MCF 10A (cell line): ENCODE results near the gene PCAT7. TPM values are rescaled to one million over a fixed set of nuclear protein-coding genes. Genes with fewer than 3 reads are reported as not detected.
"Not testable (repeated sequence)": the region's sequence is repeated elsewhere in the genome, so short reads cannot be mapped to it uniquely, and the experiment has no call there.

Experiments used
- BruUV-seq: library from RNA; stranded (reverse); fragments of 400-500 nt; replicated peaks from 2 replicates; lab custom pipeline; 2021; lab: Mats Ljungman, UMichigan
- CTCF ChIA-PET: fragments of 300-600 bp; sonication (Branson Sonifier 250); formaldehyde crosslinking; extraction: SDS; loops from one replicate; lab custom pipeline; 2021; ENCODE audit warnings: antibody characterized with exemption, inconsistent platforms; lab: Yijun Ruan, JAX
- POLR2A ChIA-PET: fragments of 300-600, 350-650 bp; sonication (Branson Sonifier 250); formaldehyde crosslinking; extraction: SDS; loops from one replicate; lab custom pipeline; 2020; ENCODE audit warnings: antibody characterized with exemption, inconsistent platforms; lab: Yijun Ruan, JAX
- DNase-seq: peaks from one replicate; pipeline ENCODE4 v3.0.0-alpha.2; 2018; ENCODE audit not compliant: unreplicated experiment
- H3K27ac Mint-ChIP-seq: one replicate; pipeline ENCODE4 v1.8.0; 2022; ENCODE audit warnings: mild to moderate bottlenecking, low read depth, mixed read lengths; ENCODE audit not compliant: unreplicated experiment
- H3K27me3 Mint-ChIP-seq: one replicate; pipeline ENCODE4 v1.8.0; 2022; ENCODE audit warnings: mixed read lengths; ENCODE audit not compliant: insufficient read depth, unreplicated experiment
- H3K36me3 Mint-ChIP-seq: one replicate; pipeline ENCODE4 v1.8.0; 2022; ENCODE audit warnings: mild to moderate bottlenecking, moderate library complexity, mixed read lengths; ENCODE audit not compliant: insufficient read depth, unreplicated experiment
- H3K4me1 Mint-ChIP-seq: one replicate; pipeline ENCODE4 v1.8.0; 2022; ENCODE audit warnings: mixed read lengths; ENCODE audit not compliant: insufficient read depth, unreplicated experiment
- H3K4me3 Mint-ChIP-seq: one replicate; pipeline ENCODE4 v1.8.0; 2022; ENCODE audit warnings: mild to moderate bottlenecking, moderate library complexity, mixed read lengths; ENCODE audit not compliant: unreplicated experiment
- H3K9me3 Mint-ChIP-seq: one replicate; pipeline ENCODE4 v1.8.0; 2022; ENCODE audit warnings: mixed read lengths; ENCODE audit not compliant: unreplicated experiment
- CTCF ChIP-seq: fragments of 200-600 bp; IDR thresholded peaks from one replicate; pipeline ENCODE4 v1.8.0; 2022; ENCODE audit warnings: antibody characterized with exemption, mild to moderate bottlenecking; ENCODE audit not compliant: unreplicated experiment
- intact Hi-C: fragments of 100-400 bp; cut with micrococcal nuclease; formaldehyde crosslinking; loops from 2 replicates; pipeline ENCODE4 v1.14.1; 2022
- total RNA-seq: library from RNA; stranded (reverse); gene quantifications from 2 replicates; pipeline ENCODE4 v1.2.3, GENCODE V29; 2022

PCAT7 gene
- total RNA-seq, 1 experiment from 2014 or later = not detected

GRCh38 chr9:94560237-94560636 lies 5.4 kb downstream of the PCAT7 start:
- POLR2A ChIA-PET = no interaction called here
- no peaks in the 10 kb centered on the region for H3K27me3 Mint-ChIP-seq

GRCh38 chr9:94563548-94563947 lies 8.7 kb downstream of the PCAT7 start:
- H3K4me1 Mint-ChIP-seq = no peaks in the 10 kb centered on the region
- H3K36me3 Mint-ChIP-seq = no peaks in the 10 kb centered on the region
- ChIA-PET CTCF (interaction anchor here (1.0 to 1.4 kb wide), 2 partner anchors 18 to 882 kb away, joined by 3 to 6 read pairs; no protein-coding TSS in a partner anchor), POLR2A (no interaction called here)
- no peak for TF ChIP-seq CTCF
- no TSS peak for BruUV-seq
- DNase-seq = no peak
- no peak overlapping the region for H3K4me3 Mint-ChIP-seq
- H3K27me3 Mint-ChIP-seq = peaks cover 4% of the 10 kb centered on the region
- intact Hi-C loops = no loop called here
- H3K9me3 Mint-ChIP-seq = no peaks in the 10 kb centered on the region
- no peak overlapping the region for H3K27ac Mint-ChIP-seq

More at GRCh38 chr9:94560237-94560636, 5.4 kb downstream of the PCAT7 start:
- no TSS peak for BruUV-seq
- no peak for TF ChIP-seq CTCF
- no peaks in the 10 kb centered on the region for H3K9me3 Mint-ChIP-seq
- no peaks in the 10 kb centered on the region for H3K36me3 Mint-ChIP-seq
- intact Hi-C loops = no loop called here
- no peak for DNase-seq
- no peaks in the 10 kb centered on the region for H3K4me1 Mint-ChIP-seq
- no peak overlapping the region for H3K27ac Mint-ChIP-seq
- H3K4me3 Mint-ChIP-seq = no peak overlapping the region
- CTCF ChIA-PET = interaction anchor here (1.1 kb wide), 1 partner anchor 546 kb away, joined by 3 read pairs; no protein-coding TSS in a partner anchor

DNA sequence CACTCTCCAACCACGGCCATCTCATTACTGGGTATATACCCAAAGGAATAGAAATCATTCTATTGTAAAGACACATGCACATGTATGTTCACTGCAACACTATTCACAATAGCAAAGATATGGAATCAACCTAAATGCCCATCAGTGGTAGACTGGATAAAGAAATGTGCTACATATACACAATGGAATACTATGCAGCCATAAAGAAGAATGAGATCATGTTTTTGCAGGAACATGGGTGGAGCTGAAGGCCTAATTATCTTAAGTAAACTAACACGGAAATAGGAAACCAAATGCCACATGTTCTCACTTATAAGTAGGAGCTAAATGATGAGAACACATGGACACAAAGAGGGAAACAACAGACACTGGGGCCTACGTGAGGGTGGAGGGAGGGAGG lies 9.4 kb downstream of the PCAT7 start:
- peaks cover 11% of the 10 kb centered on the region for H3K27me3 Mint-ChIP-seq
- BruUV-seq, H3K4me1 Mint-ChIP-seq, H3K4me3 Mint-ChIP-seq, POLR2A ChIA-PET, intact Hi-C loops, H3K9me3 Mint-ChIP-seq, H3K36me3 Mint-ChIP-seq, H3K27ac Mint-ChIP-seq, CTCF ChIA-PET, DNase-seq: not testable (repeated sequence)

DNA sequence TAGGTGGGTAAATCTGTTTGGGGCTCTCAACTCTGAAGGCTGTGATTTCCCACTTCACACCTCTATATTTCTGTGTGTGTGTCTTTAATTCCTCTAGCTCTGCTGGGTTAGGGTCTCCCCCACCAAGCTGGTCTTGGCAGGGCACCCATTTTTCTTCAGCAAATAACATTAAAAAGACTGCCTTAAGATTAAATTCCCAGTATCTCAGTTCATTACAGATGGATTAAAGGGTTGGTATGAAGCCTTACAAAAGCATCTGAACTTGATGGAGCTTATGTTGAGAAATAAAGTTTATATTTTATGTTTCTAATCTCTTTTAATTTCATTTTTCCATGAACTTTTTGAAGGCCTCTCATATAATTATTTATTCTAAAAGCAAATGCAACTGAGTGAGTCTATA lies 11.7 kb downstream of the PCAT7 start:
- no peaks in the 10 kb centered on the region for H3K36me3 Mint-ChIP-seq
- peaks cover 13% of the 10 kb centered on the region for H3K27me3 Mint-ChIP-seq
- POLR2A ChIA-PET = no interaction called here
- TF ChIP-seq CTCF = no peak
- H3K27ac Mint-ChIP-seq = no peak overlapping the region
- intact Hi-C loops = no loop called here
- no peaks in the 10 kb centered on the region for H3K9me3 Mint-ChIP-seq
- DNase-seq = no peak
- no peaks in the 10 kb centered on the region for H3K4me1 Mint-ChIP-seq
- no TSS peak for BruUV-seq
- CTCF ChIA-PET = interaction anchor here (1.0 kb wide), 1 partner anchor 12 kb away, joined by 4 read pairs; the partner anchor contains the start of gene PCAT7
- H3K4me3 Mint-ChIP-seq = no peak overlapping the region

DNA sequence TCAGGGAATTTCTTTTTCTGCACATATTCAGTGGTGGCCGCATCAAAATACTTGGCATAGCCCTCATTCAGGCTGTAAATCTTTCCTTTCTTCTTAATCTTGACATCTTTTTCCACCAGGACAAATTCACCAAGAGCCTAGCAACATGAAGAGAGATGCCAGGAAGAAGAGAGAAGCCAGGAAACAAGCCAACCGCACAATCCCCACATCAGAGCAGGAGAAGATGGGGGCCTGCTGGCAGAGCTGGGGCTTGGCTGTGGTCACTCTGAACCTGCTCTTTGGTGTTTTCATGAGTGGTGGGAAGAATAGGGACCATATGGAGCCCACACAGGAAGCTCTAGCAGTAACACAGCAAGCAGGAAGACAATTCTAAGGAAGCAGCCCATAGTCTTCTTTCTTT lies 12.4 kb downstream of the PCAT7 start:
- Mint-ChIP-seq H3K27me3 (peaks cover 20% of the 10 kb centered on the region), H3K9me3 (no peaks in the 10 kb centered on the region), H3K27ac (no peak overlapping the region), H3K4me3 (no peak overlapping the region), H3K4me1 (no peaks in the 10 kb centered on the region), H3K36me3 (no peaks in the 10 kb centered on the region)
- no peak for TF ChIP-seq CTCF
- DNase-seq = no peak
- intact Hi-C loops = no loop called here
- CTCF ChIA-PET = no interaction called here
- no TSS peak for BruUV-seq
- POLR2A ChIA-PET = no interaction called here
